IMR-90 (cell line): ENCODE measurements around the gene MUC7. TPM values are rescaled to one million over a fixed set of nuclear protein-coding genes. Genes with fewer than 3 reads are reported as not detected.

Source experiments
- ATAC-seq: fragments of 200-7000 bp; cut with Tn5 transposase; 2 replicates; pipeline ENCODE4 v1.9.1; 2020; ENCODE audit warnings: low read depth, mild to moderate bottlenecking, moderate library complexity
- BruUV-seq: library from RNA; stranded (reverse); fragments of 400-500 nt; replicated peaks from 2 replicates; lab custom pipeline; 2021; lab: Mats Ljungman, UMichigan
- CTCF ChIA-PET: fragments of 300-600 bp; formaldehyde crosslinking; extraction: SDS; loops from one replicate; lab custom pipeline; 2021; ENCODE audit warnings: antibody characterized with exemption; lab: Yijun Ruan, JAX
- POLR2A ChIA-PET: fragments of 300-600 bp; sonication (Branson Sonifier 250); formaldehyde crosslinking; loops from one replicate; lab custom pipeline; 2022; ENCODE audit warnings: antibody characterized with exemption; ENCODE audit not compliant: unreplicated experiment; lab: Charles Lee
- DNase-seq: peaks from one replicate; pipeline ENCODE4 v3.0.0; 2013
- H2AFZ ChIP-seq: replicated peaks from 2 replicates; pipeline ENCODE3; 2013; ENCODE audit warnings: low read length, mild to moderate bottlenecking; ENCODE audit not compliant: poor library complexity
- H2AK5ac ChIP-seq: 2 replicates; pipeline ENCODE4 v1.6.1; 2013; ENCODE audit warnings: low read depth, low read length, inconsistent platforms
- H2AK9ac ChIP-seq: replicated peaks from 2 replicates; pipeline ENCODE3; 2013; ENCODE audit warnings: mild to moderate bottlenecking, low read depth, low read length, moderate library complexity; ENCODE audit not compliant: poor library complexity
- H2BK120ac ChIP-seq: 2 replicates; pipeline ENCODE4 v1.6.1; 2013; ENCODE audit warnings: low read depth, low read length, inconsistent platforms
- H2BK15ac ChIP-seq: 3 replicates; pipeline ENCODE4 v1.6.1; 2013; ENCODE audit warnings: low read depth, low read length, inconsistent platforms
- H2BK20ac ChIP-seq: 2 replicates; pipeline ENCODE4 v1.6.1; 2013; ENCODE audit warnings: low read depth, mild to moderate bottlenecking, inconsistent platforms, low read length, moderate library complexity
- H2BK5ac ChIP-seq: 2 replicates; pipeline ENCODE4 v1.6.1; 2013; ENCODE audit warnings: mild to moderate bottlenecking, low read depth, low read length, inconsistent platforms; ENCODE audit not compliant: poor library complexity, severe bottlenecking
- H3K14ac ChIP-seq: replicated peaks from 2 replicates; pipeline ENCODE4 v1.6.1; 2013; ENCODE audit warnings: low read depth, low read length, inconsistent platforms
- H3K18ac ChIP-seq: 2 replicates; pipeline ENCODE4 v1.6.1; 2013; ENCODE audit warnings: low read depth, low read length, control low read depth
- H3K23ac ChIP-seq: 2 replicates; pipeline ENCODE4 v1.6.1; 2013; ENCODE audit warnings: low read depth, low read length, inconsistent platforms
- H3K27ac ChIP-seq: 2 replicates; pipeline ENCODE4 v1.5.1; 2013; ENCODE audit warnings: mild to moderate bottlenecking, control low read depth, low read length; ENCODE audit not compliant: insufficient read depth
- H3K27me3 ChIP-seq: 2 replicates; pipeline ENCODE4 v1.6.1; 2013; ENCODE audit warnings: low read length; ENCODE audit not compliant: control insufficient read depth, insufficient read depth
- H3K36me3 ChIP-seq: 2 replicates; pipeline ENCODE4 v1.6.1; 2013; ENCODE audit warnings: low read length, mixed read lengths; ENCODE audit not compliant: control insufficient read depth, insufficient read depth
- H3K4ac ChIP-seq: 2 replicates; pipeline ENCODE4 v1.6.1; 2013; ENCODE audit warnings: low read depth, low read length, inconsistent platforms
- H3K4me1 ChIP-seq: 2 replicates; pipeline ENCODE4 v1.6.1; 2013; ENCODE audit warnings: low read length, mixed read lengths; ENCODE audit not compliant: control insufficient read depth, insufficient read depth
- H3K4me2 ChIP-seq: 2 replicates; pipeline ENCODE4 v1.6.1; 2013; ENCODE audit warnings: low read depth, mild to moderate bottlenecking, control low read depth, low read length, moderate library complexity
- H3K4me3 ChIP-seq: 2 replicates; pipeline ENCODE4 v1.5.1; 2013; ENCODE audit warnings: low read depth, mild to moderate bottlenecking, control low read depth, low read length, moderate library complexity; ENCODE audit not compliant: insufficient read depth
- H3K56ac ChIP-seq: 2 replicates; pipeline ENCODE4 v1.6.1; 2013; ENCODE audit warnings: low read length, inconsistent platforms; ENCODE audit not compliant: insufficient read depth; ENCODE audit errors: extremely low read depth
- H3K79me1 ChIP-seq, 2 experiments: 2 replicates each; pipeline ENCODE4 v1.6.1; 2013; ENCODE audit warnings: low read length in 2 of 2, inconsistent platforms in 1 of 2, low read depth in 1 of 2
- H3K9ac ChIP-seq: 2 replicates; pipeline ENCODE4 v1.6.1; 2013; ENCODE audit warnings: low read depth, low read length, control low read depth
- H3K9me1 ChIP-seq: 2 replicates; pipeline ENCODE4 v1.6.1; 2013; ENCODE audit warnings: low read length, inconsistent platforms; ENCODE audit not compliant: insufficient read depth
- H3K9me3 ChIP-seq: 2 replicates; pipeline ENCODE4 v1.6.1; 2013; ENCODE audit warnings: low read length; ENCODE audit not compliant: control insufficient read depth, insufficient read depth
- H4K20me1 ChIP-seq: 2 replicates; pipeline ENCODE4 v1.6.1; 2013; ENCODE audit warnings: low read length, inconsistent platforms; ENCODE audit not compliant: insufficient read depth
- H4K5ac ChIP-seq: 2 replicates; pipeline ENCODE4 v1.6.1; 2013; ENCODE audit warnings: mild to moderate bottlenecking, low read depth, low read length, control low read depth
- H4K8ac ChIP-seq, 2 experiments: 2 replicates each; pipeline ENCODE4 v1.6.1; 2013; ENCODE audit warnings: low read depth in 2 of 2, low read length in 2 of 2, control low read depth in 1 of 2, inconsistent platforms in 1 of 2
- H4K91ac ChIP-seq: 2 replicates; pipeline ENCODE4 v1.6.1; 2013; ENCODE audit warnings: low read depth, low read length, inconsistent platforms; ENCODE audit not compliant: insufficient read depth
- BHLHE40 ChIP-seq: fragments of 150-350 bp; IDR thresholded peaks from 2 replicates; pipeline ENCODE4 v1.6.1; 2016; ENCODE audit warnings: mild to moderate bottlenecking, low read depth, low read length
- CEBPB ChIP-seq: IDR thresholded peaks from 2 replicates; pipeline ENCODE4 v1.6.1; 2012; ENCODE audit warnings: low read depth, low read length, improper control_type of control experiment
- CHD1 ChIP-seq: IDR thresholded peaks from 2 replicates; pipeline ENCODE4 v1.6.1; 2012; ENCODE audit warnings: low read depth, low read length, improper control_type of control experiment
- CTCF ChIP-seq: conservative IDR thresholded peaks from 2 replicates; pipeline ENCODE4 v1.5.1; 2012; ENCODE audit warnings: mild to moderate bottlenecking, low read depth, low read length, improper control_type of control experiment
- ELK1 ChIP-seq: fragments of 150-350 bp; IDR thresholded peaks from 2 replicates; pipeline ENCODE4 v1.6.1; 2016; ENCODE audit warnings: low read depth, mild to moderate bottlenecking, low read length, moderate library complexity, borderline replicate concordance
- FOS ChIP-seq: fragments of 150-350 bp; IDR thresholded peaks from 2 replicates; pipeline ENCODE4 v1.6.1; 2016; ENCODE audit warnings: low read depth, low read length
- MAFK ChIP-seq: IDR thresholded peaks from 2 replicates; pipeline ENCODE4 v1.6.1; 2012; ENCODE audit warnings: low read depth, low read length, improper control_type of control experiment
- MAZ ChIP-seq: IDR thresholded peaks from 2 replicates; pipeline ENCODE4 v1.6.1; 2012; ENCODE audit warnings: low read depth, mild to moderate bottlenecking, low read length, improper control_type of control experiment, moderate library complexity, borderline replicate concordance
- MXI1 ChIP-seq: IDR thresholded peaks from 2 replicates; pipeline ENCODE4 v1.6.1; 2012; ENCODE audit warnings: low read depth, mild to moderate bottlenecking, low read length, moderate library complexity, borderline replicate concordance
- NFE2L2 ChIP-seq: fragments of 150-350 bp; IDR thresholded peaks from 2 replicates; pipeline ENCODE4 v1.6.1; 2016; ENCODE audit warnings: low read depth, mild to moderate bottlenecking, low read length
- POLR2A ChIP-seq: IDR thresholded peaks from 2 replicates; pipeline ENCODE4 v1.6.1; 2012; ENCODE audit warnings: mild to moderate bottlenecking, low read depth, low read length
- RAD21 ChIP-seq: IDR thresholded peaks from 2 replicates; pipeline ENCODE4 v1.6.1; 2012; ENCODE audit warnings: low read length, improper control_type of control experiment
- RCOR1 ChIP-seq: IDR thresholded peaks from 2 replicates; pipeline ENCODE4 v1.6.1; 2012; ENCODE audit warnings: mild to moderate bottlenecking, low read length, improper control_type of control experiment; ENCODE audit not compliant: insufficient replicate concordance
- RFX5 ChIP-seq: IDR thresholded peaks from 2 replicates; pipeline ENCODE4 v1.8.0; 2012; ENCODE audit warnings: low read depth, mild to moderate bottlenecking, low read length, moderate library complexity
- SMC3 ChIP-seq: fragments of 150-350 bp; IDR thresholded peaks from 2 replicates; pipeline ENCODE4 v1.6.1; 2016; ENCODE audit warnings: low read depth, mild to moderate bottlenecking, antibody characterized with exemption, low read length, moderate library complexity
- USF2 ChIP-seq: fragments of 150-350 bp; IDR thresholded peaks from 2 replicates; pipeline ENCODE4 v1.6.1; 2017; ENCODE audit warnings: mild to moderate bottlenecking, antibody characterized with exemption, low read length, low read depth
- WGBS, 2 experiments: methylation state at CpG; one replicate each; pipeline versions ENCODE4 v1.1.5 to v1.1.7; 2013; ENCODE audit warnings: missing lambda C conversion rate in 2 of 2; ENCODE audit not compliant: insufficient read length in 1 of 2; ENCODE audit errors: extremely low coverage in 2 of 2; 5-methylcytosine and 5-hydroxymethylcytosine counted together
- dilution Hi-C: fragments of 300-500 bp; cut with HindIII; formaldehyde crosslinking; loops from one replicate; pipeline ENCODE4 v1.14.3; 2018; ENCODE audit warnings: low sequenced_read_pairs; ENCODE audit not compliant: unreplicated experiment
- in situ Hi-C: fragments of 300-500 bp; cut with MboI; formaldehyde crosslinking; loops from 3 replicates; pipeline ENCODE4 v1.14.3; 2019; ENCODE audit warnings: low sequenced_read_pairs, inconsistent platforms, mixed read lengths
- intact Hi-C: fragments of 100-400 bp; cut with micrococcal nuclease; formaldehyde crosslinking; loops from 2 replicates; pipeline ENCODE4 v1.10.0; 2022
- polyA plus RNA-seq, 3 experiments: library from polyadenylated mRNA; depleted of rRNA; stranded (reverse); fragments of >200 nt; gene quantifications; 2 replicates each; pipeline ENCODE4 v1.2.3, GENCODE V29; 2012; ENCODE audit warnings: low replicate concordance in 1 of 3
- total RNA-seq: library from RNA; depleted of rRNA; stranded (reverse); fragments of >200 nt; gene quantifications from 2 replicates; pipeline ENCODE4 v1.2.3, GENCODE V29; 2012

The MUC7 gene
- total and polyA plus RNA-seq, 2 of the 4 experiments (the other 2 are of a cell fraction), result not detected

GRCh38 chr4:70508801-70509200, 36.8 kb downstream of the MUC7 start:
- Histone ChIP-seq H3K9me3 (no peaks in the 10 kb centered on the region), H3K4ac (no peak overlapping the region), H3K27me3 (no peaks in the 10 kb centered on the region), H2AK5ac (no peak overlapping the region), H2BK5ac (no peak overlapping the region), H3K14ac (no peak overlapping the region), H2AK9ac (no peak overlapping the region), H3K27ac (no peak overlapping the region), H3K4me2 (no peak overlapping the region), H3K4me3 (no peak overlapping the region), H2BK15ac (no peak overlapping the region), H2BK120ac (no peak overlapping the region), H3K23ac (no peak overlapping the region), H3K18ac (no peak overlapping the region), H3K9me1 (no peaks in the 10 kb centered on the region), H2BK20ac (no peak overlapping the region), H3K56ac (no peak overlapping the region), H3K9ac (no peak overlapping the region), H4K20me1 (no peaks in the 10 kb centered on the region), H3K79me1 (no peaks in the 10 kb centered on the region), H4K91ac (no peak overlapping the region), H4K8ac (no peak overlapping the region), H3K36me3 (no peaks in the 10 kb centered on the region), H2AFZ (no peak overlapping the region), H4K5ac (no peak overlapping the region), H3K4me1 (no peaks in the 10 kb centered on the region)
- POLR2A ChIA-PET, result no interaction called here
- DNase-seq (no peak), ATAC-seq (no peak)
- CTCF ChIA-PET, result no interaction called here
- dilution Hi-C loops (no loop called here), intact Hi-C loops (no loop called here), in situ Hi-C loops (loop anchor here (25.0 kb wide), 1 partner anchor 822 kb away; no protein-coding TSS in a partner anchor)
- TF ChIP-seq RCOR1, result no peak
- no peak for TF ChIP-seq CHD1
- no peak for TF ChIP-seq BHLHE40
- TF ChIP-seq MXI1, result no peak
- TF ChIP-seq RAD21, result no peak
- TF ChIP-seq NFE2L2, result no peak
- TF ChIP-seq RFX5, result no peak
- no peak for TF ChIP-seq SMC3
- no peak for TF ChIP-seq CTCF
- no peak for TF ChIP-seq CEBPB
- no peak for TF ChIP-seq POLR2A
- TF ChIP-seq USF2, result no peak
- no peak for TF ChIP-seq FOS
- TF ChIP-seq ELK1, result no peak
- TF ChIP-seq MAFK, result no peak
- TF ChIP-seq MAZ, result no peak
- 0% methylated on average over 1 of the region's 1 CpG; no CpG with 5 or more reads in 1 of the 2 experiments for WGBS, 2 experiments
- BruUV-seq, result no TSS peak
